WERI-Rb-1 (cell line): ENCODE data around the gene CDC25B.

Experiments
- DNase-seq: peaks from one replicate; pipeline ENCODE4 v3.0.0-alpha.2; 2020
- H3K27ac ChIP-seq: fragments of 250-450 bp; sonication (Bioruptor Pico); 2 replicates; pipeline ENCODE4 v1.5.1; 2020; ENCODE audit warnings: mild to moderate bottlenecking, moderate library complexity
- H3K27me3 ChIP-seq: fragments of 250-450 bp; sonication (Bioruptor Pico); 2 replicates; pipeline ENCODE4 v1.5.1; 2021; ENCODE audit warnings: mild to moderate bottlenecking, low read depth, moderate library complexity; ENCODE audit not compliant: insufficient read depth, severe bottlenecking
- H3K36me3 ChIP-seq: fragments of 250-450 bp; sonication (Bioruptor Pico); 2 replicates; pipeline ENCODE4 v1.5.1; 2020; ENCODE audit warnings: mild to moderate bottlenecking, moderate library complexity
- H3K4me3 ChIP-seq: 2 replicates; pipeline ENCODE4 v1.5.1; 2011; ENCODE audit warnings: low read depth, mild to moderate bottlenecking, control low read depth, low read length
- H3K9me3 ChIP-seq: fragments of 250-450 bp; sonication (Bioruptor Pico); 2 replicates; pipeline ENCODE4 v1.5.1; 2021; ENCODE audit warnings: mild to moderate bottlenecking, moderate library complexity; ENCODE audit not compliant: severe bottlenecking
- CTCF ChIP-seq: IDR thresholded peaks from 2 replicates; pipeline ENCODE4 v1.5.1; 2011; ENCODE audit warnings: low read depth, mild to moderate bottlenecking, control low read depth, inconsistent platforms, low read length

CDC25B gene

GRCh38 chr20:3798908-3799248 is 2.8 kb downstream of the CDC25B start:
- no peak overlapping the region for H3K27ac ChIP-seq
- no peaks in the 10 kb centered on the region for H3K9me3 ChIP-seq
- peaks cover 49% of the 10 kb centered on the region for H3K36me3 ChIP-seq
- no peak for DNase-seq
- H3K27me3 ChIP-seq: no peaks in the 10 kb centered on the region
- H3K4me3 ChIP-seq: no peak overlapping the region
- TF ChIP-seq CTCF: no peak

- no peak overlapping the region for H3K4me3 ChIP-seq
- no peaks in the 10 kb centered on the region for H3K27me3 ChIP-seq
- H3K36me3 ChIP-seq: peaks cover 59% of the 10 kb centered on the region
- no peak overlapping the region for H3K27ac ChIP-seq
- H3K9me3 ChIP-seq: no peaks in the 10 kb centered on the region
- TF ChIP-seq CTCF: no peak
- DNase-seq: no peak
Measured at GRCh38 chr20:3800256-3800877, 4.3 kb downstream of the CDC25B start.

GRCh38 chr20:3800878-3801260 is 4.8 kb downstream of the CDC25B start:
- no peak for TF ChIP-seq CTCF
- no peaks in the 10 kb centered on the region for H3K9me3 ChIP-seq
- no peak for DNase-seq
- no peak overlapping the region for H3K27ac ChIP-seq
- H3K36me3 ChIP-seq: peaks cover 63% of the 10 kb centered on the region
- no peaks in the 10 kb centered on the region for H3K27me3 ChIP-seq
- H3K4me3 ChIP-seq: no peak overlapping the region

- Histone ChIP-seq H3K9me3 (no peaks in the 10 kb centered on the region), H3K27ac (no peak overlapping the region), H3K27me3 (no peaks in the 10 kb centered on the region), H3K36me3 (peaks cover 68% of the 10 kb centered on the region), H3K4me3 (no peak overlapping the region)
- TF ChIP-seq CTCF: no peak
- no peak for DNase-seq
Measured at GRCh38 chr20:3801299-3801698, 5.2 kb downstream of the CDC25B start.

GRCh38 chr20:3801846-3802245 is 5.7 kb downstream of the CDC25B start:
- no peak overlapping the region for H3K4me3 ChIP-seq
- DNase-seq: no peak
- peaks cover 69% of the 10 kb centered on the region for H3K36me3 ChIP-seq
- no peak overlapping the region for H3K27ac ChIP-seq
- H3K27me3 ChIP-seq: no peaks in the 10 kb centered on the region
- no peak for TF ChIP-seq CTCF
- H3K9me3 ChIP-seq: no peaks in the 10 kb centered on the region

- TF ChIP-seq CTCF: no peak
- no peaks in the 10 kb centered on the region for H3K27me3 ChIP-seq
- H3K4me3 ChIP-seq: no peak overlapping the region
- H3K9me3 ChIP-seq: no peaks in the 10 kb centered on the region
- H3K36me3 ChIP-seq: peaks cover 66% of the 10 kb centered on the region
- no peak for DNase-seq
- no peak overlapping the region for H3K27ac ChIP-seq
Measured at GRCh38 chr20:3802524-3803239, 6.6 kb downstream of the CDC25B start.
